HG02973 (cell line): ENCODE measurements around the gene GSTO2.
A peak's percentile ranks its signal among the peaks of the same experiment; 100 is the strongest.

Experiments used
- ATAC-seq: cut with Tn5 transposase; IDR thresholded peaks from one replicate; pipeline ENCODE4 v1.9.1; 2021; ENCODE audit warnings: moderate library complexity; ENCODE audit not compliant: unreplicated experiment

GSTO2 gene

DNA sequence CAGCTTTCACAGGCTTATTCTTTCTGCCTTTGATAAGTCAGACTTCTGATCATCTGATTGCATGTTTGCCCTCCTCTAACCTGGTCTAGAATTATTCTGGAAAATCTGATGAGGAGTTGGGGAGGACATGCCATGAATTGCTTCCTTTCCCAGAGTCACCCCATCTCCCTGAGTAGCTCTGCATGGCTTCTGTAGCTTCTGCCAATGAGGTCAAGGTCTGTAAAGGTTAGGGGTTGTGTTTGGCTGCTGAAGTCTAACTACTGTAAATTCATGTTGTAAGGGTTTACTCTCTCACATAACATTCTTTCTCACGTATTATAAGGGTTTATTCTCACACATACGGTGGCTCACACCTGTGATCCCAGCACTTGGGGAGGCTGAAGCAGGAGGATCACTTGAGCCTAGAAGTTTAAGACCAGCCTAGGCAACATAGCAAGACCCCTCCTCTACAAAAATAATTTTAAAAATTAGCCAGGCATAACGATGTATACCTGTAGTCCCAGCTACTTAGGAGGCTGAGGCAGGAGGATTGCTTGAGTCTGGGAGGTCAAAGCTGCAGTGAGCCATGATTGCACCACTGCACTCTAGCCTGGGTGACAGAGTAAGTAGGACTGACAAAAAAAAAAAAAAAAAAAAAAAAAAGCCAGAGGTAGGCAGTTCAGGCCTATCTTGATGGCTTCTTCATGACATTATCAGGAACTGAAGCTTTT lies 10.7 kb downstream of the GSTO2 start:
- no peak for ATAC-seq

DNA sequence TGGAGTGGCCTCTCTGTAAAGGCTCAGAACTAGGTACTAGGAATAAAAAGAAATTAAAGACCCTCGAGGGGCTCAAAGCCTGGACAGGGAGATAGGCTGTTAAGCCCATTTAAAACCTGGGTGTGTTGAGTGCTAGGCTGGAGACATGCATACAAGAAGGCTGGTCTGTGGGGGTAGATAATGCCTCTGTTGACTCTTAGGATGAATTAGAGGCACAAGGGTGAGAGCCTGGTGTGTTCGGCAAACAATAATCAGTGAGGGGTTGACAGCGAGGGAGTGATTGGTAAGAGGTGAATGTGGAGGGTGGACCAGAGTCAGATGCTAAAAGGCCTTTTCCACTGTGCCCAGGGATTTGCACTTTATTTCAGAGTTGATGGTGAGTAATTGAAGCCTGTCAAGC lies 12.7 kb downstream of the GSTO2 start:
- ATAC-seq = no peak

GRCh38 chr10:104284846-104285245 lies 15.9 kb downstream of the GSTO2 start:
- ATAC-seq = no peak

GRCh38 chr10:104286939-104287338 lies 18.0 kb downstream of the GSTO2 start:
- no peak for ATAC-seq

DNA sequence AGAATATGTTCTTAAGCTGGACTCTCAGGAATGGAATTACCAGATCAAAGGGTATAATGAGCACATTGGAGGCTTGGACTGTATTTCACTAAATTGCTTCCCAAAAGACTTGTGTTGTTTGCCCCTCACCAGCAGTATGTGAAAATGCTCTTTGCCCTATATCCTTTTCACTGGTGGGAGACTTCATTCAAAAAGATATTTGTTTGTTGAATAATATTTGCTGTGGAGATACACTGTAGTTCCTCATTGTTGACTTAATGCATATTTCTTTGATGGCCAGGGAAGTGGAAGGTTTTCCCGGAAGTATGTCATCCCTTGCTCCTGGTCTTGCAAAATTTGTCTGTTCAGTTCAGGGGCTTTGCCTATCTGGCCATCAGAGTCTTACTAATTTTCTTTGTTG lies 19.4 kb downstream of the GSTO2 start:
- ATAC-seq = no peak

DNA sequence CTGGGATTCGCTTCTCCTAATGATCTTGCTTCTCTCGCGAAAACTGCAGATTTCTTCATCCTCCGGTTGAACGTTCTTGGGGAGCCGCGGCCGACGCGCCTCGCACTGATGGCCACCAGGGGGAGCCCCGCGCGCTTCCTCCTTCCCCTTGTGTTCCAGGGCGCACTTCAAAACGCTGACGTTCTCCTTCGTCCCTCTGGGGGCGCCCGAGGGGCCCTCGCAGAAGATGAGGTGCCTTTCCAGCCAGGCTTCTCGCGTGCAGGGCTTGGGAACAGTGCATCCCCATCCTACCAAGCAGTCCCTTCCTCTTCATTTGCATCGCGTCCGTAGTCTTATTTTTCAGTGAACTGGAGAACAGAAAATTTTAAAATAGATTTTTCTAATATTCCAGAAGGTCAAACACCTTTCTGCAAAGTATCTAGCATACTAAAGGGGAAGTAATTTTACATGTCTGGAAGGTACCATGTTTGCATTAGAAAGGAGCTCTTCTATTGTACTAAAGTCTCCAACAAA lies 22.5 kb downstream of the GSTO2 start:
- ATAC-seq = peak; percentile 99

- no peak for ATAC-seq
Observed at GRCh38 chr10:104293011-104293410, 24.0 kb downstream of the GSTO2 start.

DNA sequence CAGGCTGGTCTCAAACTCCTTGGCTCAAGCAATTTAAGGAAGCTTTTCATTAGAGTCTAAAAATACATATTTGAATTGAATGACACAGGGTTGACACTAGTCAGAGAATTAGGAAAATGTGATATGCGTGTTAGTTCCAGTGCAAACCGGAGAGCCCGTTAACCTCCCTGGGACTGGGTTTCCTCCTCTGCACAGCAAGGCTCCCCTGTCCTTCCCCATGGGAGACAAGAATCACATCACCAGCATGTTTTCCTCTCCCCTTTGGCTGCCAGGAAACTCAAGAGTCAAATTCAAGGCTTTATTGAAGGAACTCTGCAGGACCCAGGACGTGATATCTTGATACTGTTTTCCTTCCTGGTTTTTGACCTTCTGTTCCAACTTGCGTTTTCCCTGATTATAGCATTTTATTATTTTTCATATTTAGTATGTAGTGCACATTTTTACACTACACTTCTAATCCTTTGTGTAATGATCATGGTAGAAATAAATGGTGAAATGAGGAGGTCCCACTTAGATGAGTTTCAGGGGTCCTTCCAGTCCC lies 24.9 kb downstream of the GSTO2 start:
- ATAC-seq = no peak

DNA sequence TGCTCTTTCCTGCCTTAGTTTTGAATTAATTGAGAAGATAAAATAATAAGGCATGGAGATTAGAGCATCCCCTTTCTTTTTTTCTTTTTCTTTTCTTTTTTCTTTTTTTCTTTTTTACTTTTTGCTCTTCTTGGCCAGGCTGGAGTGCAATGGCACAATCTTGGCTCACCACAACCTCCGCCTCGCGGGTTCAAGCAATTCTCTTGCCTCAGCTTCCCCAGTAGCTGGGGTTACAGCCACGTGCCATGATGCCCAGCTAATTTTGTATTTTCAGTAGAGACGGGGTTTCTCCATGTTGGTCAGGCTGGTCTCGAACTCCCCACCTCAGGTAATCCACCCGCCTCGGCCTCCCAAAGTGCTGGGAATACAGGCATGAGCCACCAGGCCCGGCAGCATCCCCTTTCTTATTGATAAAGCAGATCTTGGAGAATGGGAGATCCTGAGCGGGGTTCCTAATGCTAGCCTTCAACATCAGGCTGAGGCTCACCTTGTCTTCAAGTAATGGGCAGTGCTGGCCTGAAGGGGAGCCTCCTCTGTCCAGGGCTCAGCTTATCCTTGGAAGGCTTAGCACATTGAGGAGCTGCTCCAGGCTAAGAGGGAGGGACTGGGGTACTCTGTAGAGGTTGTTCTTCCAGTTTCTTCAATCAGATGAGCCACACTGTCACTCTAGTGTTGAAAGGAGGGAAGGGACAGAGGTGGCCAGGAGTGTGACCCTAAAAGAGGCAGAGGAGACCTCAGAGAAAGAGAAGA lies 27.9 kb downstream of the GSTO2 start:
- no peak for ATAC-seq

DNA sequence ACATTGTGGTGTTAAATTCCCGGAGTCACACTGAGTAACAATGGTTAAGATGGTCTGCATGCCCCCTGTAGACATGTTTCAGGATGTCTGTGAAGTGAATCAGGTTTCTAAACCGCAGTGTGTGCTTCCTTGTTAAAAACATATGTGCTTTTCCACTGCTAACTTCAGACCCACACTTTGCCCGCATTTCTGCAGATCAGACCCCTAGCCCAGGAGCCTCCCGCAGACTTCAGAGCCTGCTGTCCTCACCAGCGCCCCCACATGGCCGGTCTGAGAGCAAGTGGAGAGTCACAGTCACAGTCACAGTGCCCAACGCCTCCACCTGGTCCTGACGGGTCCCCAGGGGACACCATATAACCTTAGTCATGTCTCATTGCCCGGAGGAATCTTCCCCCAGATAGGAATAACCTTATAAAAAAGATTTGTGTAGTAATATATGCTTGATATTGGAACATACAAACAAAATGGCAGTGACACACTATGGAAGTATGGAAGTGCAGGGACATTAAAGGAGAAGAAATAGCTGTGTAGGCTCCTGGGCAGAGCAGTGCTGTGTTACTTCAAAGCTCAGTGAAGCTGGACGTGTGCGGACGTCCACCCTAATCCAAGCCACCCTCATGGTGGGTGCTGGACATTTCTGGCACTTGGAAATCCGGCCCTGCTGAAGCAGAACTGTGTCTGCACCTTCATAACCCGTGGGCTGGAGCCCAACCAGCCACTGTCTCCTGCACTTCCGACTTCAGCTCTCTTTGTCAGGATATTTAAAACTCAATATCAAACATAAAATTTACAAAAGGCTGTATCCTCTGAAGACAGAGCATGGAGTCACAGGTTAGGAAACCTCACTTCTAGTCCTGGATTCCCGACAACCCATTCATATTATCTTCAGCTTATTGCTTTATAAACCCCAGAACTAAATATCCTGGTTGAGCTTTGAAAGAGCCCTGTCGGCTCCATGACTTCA lies 29.0 kb downstream of the GSTO2 start:
- ATAC-seq = no peak

GRCh38 chr10:104299031-104299904 lies 30.3 kb downstream of the GSTO2 start:
- ATAC-seq = no peak

GRCh38 chr10:104300002-104300735 lies 31.2 kb downstream of the GSTO2 start:
- no peak for ATAC-seq

DNA sequence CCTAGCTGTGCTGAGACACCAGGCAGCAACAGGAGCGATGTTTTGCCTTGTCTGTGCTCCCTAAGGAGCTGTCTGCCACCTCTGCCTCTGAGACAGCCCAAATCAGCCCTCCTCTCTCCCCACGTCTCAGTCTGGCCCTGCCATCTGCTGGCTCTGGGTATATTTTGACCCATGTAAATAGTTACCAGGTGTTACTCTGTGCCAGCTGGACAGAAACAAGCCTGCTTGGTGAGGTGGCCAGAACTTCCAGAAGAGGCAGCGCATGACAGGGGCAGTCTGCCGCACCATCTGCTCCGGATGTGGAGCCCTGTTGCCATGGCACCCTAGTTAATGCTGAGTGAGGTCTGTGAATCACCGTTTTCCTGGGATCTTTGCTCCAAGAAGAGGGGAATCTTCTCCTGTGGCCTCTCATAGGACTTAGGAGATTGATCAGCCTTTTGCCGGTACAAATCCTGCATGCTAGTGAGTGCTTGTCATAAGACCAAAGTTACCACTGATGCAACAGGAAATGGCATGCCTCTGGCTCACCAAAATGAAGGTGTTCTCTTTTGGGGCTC lies 31.8 kb downstream of the GSTO2 start:
- no peak for ATAC-seq

GRCh38 chr10:104301907-104302690 lies 33.1 kb downstream of the GSTO2 start:
- ATAC-seq = no peak

DNA sequence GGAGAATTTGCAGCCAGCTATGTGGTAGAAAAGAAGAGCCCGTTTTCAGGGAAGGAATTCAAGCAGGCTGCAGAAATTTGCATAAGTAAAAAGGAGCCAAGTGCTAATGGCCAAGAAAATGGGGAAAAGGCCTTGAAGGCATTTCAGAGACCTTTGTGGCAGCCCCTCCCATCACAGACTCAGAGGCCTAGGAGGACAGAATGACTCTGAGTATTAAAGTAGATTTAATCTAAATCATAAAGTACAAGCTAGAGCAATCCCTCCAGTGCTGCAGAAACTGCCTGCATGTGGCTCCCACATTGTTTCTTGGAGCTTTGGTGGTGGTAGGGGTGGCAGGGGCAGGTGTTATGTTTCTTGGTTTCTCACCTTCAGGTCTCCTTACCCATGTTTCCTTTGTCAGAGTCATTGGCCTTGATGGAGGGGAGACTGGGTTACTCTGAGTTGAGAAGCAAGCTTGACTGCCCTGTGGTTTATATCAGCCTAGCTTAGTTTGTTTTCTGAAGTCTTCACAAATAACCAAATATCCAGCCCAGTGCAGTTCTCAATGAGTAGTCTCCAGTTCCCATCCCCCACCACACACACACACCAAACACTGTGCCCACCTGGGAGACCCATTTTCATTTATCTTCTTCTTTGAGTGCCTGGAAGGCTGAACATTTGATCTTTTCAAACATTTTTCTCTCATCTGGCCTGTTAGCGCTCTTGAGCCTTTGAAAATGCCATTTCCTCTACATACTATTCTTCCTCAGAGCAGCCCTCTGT lies 34.8 kb downstream of the GSTO2 start:
- no peak for ATAC-seq

DNA sequence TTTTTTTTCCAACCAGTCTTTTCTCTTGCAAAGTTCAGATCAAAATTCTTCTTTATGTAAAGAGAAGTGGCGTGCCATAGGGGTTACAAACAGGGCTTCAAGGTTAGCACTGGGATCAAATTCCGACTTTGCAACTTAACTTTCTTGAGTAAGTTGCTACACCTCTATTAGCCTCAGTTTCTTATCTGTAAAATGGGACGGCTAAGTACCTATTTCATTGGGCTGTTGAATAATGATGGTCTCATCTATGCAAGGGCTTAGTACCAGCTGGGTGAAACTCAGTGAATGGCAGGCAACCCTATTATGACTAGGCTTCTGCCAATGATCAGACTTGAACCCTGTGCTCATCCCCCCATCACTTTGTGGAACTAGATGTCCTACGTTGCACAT lies 35.4 kb downstream of the GSTO2 start:
- ATAC-seq = no peak

GRCh38 chr10:104304927-104305326 lies 35.9 kb downstream of the GSTO2 start:
- ATAC-seq = no peak
